ENCODE data around the gene ATG13. TPM values are rescaled to one million over a fixed set of nuclear protein-coding genes. Genes with fewer than 3 reads are reported as not detected.

ATG13 gene
- total RNA-seq, 5 donors from 2014 or later (not counting 1 experiment from before 2014, with no cell fraction given): 91.8 to 115 (median 102) TPM

- Mint-ChIP-seq H3K27ac (no peak overlapping the region), H3K4me1 (peaks cover 0 to 5% (median 5%) of the 10 kb centered on the region in 3 donors), H3K36me3 (peaks cover 9% of the 10 kb centered on the region), H3K4me3 (no peak overlapping the region), H3K27me3 (no peaks in the 10 kb centered on the region), H3K9me3 (no peaks in the 10 kb centered on the region)
- no peak for DNase-seq
- Histone ChIP-seq H3K9me3 (no peaks in the 10 kb centered on the region), H3K27ac (ENCODE audit: low read length) (no peak overlapping the region), H3K27me3 (replicated peaks in 1 of 2; ENCODE audit: control insufficient read depth in 2 of 2, extremely low read depth in 1 of 2, insufficient read depth in 2 of 2, low read length in 1 of 2) (no peaks in the 10 kb centered on the region), H3K4me1 (ENCODE audit: control insufficient read depth in 1 of 2, extremely low read depth in 1 of 2, insufficient read depth in 2 of 2, low read length in 2 of 2) (no peaks in the 10 kb centered on the region), H3K36me3 (ENCODE audit: control insufficient read depth in 2 of 2, extremely low read depth in 1 of 2, insufficient read depth in 1 of 2, low read length in 1 of 2) (peaks cover 3 to 6% of the 10 kb centered on the region in 2 donors), H3K4me3 (ENCODE audit: control insufficient read depth in 1 of 2, extremely low read depth in 1 of 2, low read length in 1 of 2) (no peak overlapping the region)
- WGBS (ENCODE audit: insufficient coverage): 97% methylated on average over 12 of the region's 15 CpGs
- ChIA-PET POLR2A (no interaction called here), CTCF (no interaction called here)
- ATAC-seq (replicated peaks in 1 of 4): no peak
These were observed 13.5 kb upstream of the ATG13 start for GRCh38 chr11:46603704-46604308.

GRCh38 chr11:46604796-46605195 is 12.6 kb upstream of the ATG13 start:
- CTCF ChIA-PET: no interaction called here
- H3K4me3 Mint-ChIP-seq: no peak overlapping the region

GRCh38 chr11:46607516-46607915 is 9.8 kb upstream of the ATG13 start:
- Mint-ChIP-seq H3K9me3 (no peaks in the 10 kb centered on the region), H3K27me3 (no peaks in the 10 kb centered on the region), H3K27ac (no peak overlapping the region), H3K36me3 (peaks cover 9% of the 10 kb centered on the region), H3K4me1 (peaks cover 0 to 12% (median 9%) of the 10 kb centered on the region in 3 donors), H3K4me3 (no peak overlapping the region)
- ATAC-seq (replicated peaks in 1 of 4) (no peak), DNase-seq (no peak)
- no peak overlapping the region for H3K27ac ChIP-seq (ENCODE audit: low read length)
- POLR2A ChIA-PET: no interaction called here
- no peaks in the 10 kb centered on the region for H3K9me3 ChIP-seq
- CTCF ChIA-PET: interaction anchor here in 1 of 2 donors (0.7 kb wide), 2 partner anchors 9 to 953 kb away, joined by 3 to 4 read pairs; no protein-coding TSS in a partner anchor
- no peaks in the 10 kb centered on the region for H3K4me1 ChIP-seq (ENCODE audit: control insufficient read depth in 1 of 2, extremely low read depth in 1 of 2, insufficient read depth in 2 of 2, low read length in 2 of 2)
- no CpG with 5 or more reads among the region's 1 CpG for WGBS (ENCODE audit: insufficient coverage)
- peaks cover 3 to 6% of the 10 kb centered on the region in 2 donors for H3K36me3 ChIP-seq (ENCODE audit: control insufficient read depth in 2 of 2, extremely low read depth in 1 of 2, insufficient read depth in 1 of 2, low read length in 1 of 2)
- no peak overlapping the region for H3K4me3 ChIP-seq (ENCODE audit: control insufficient read depth in 1 of 2, extremely low read depth in 1 of 2, low read length in 1 of 2)
- H3K27me3 ChIP-seq (replicated peaks in 1 of 2; ENCODE audit: control insufficient read depth in 2 of 2, extremely low read depth in 1 of 2, insufficient read depth in 2 of 2, low read length in 1 of 2): no peaks in the 10 kb centered on the region

More at GRCh38 chr11:46604796-46605195, 12.6 kb upstream of the ATG13 start:
- Mint-ChIP-seq H3K9me3 (no peaks in the 10 kb centered on the region), H3K27me3 (no peaks in the 10 kb centered on the region), H3K36me3 (peaks cover 9% of the 10 kb centered on the region), H3K27ac (no peak overlapping the region), H3K4me1 (peaks cover 0 to 5% (median 5%) of the 10 kb centered on the region in 3 donors)
- Histone ChIP-seq H3K27me3 (replicated peaks in 1 of 2; ENCODE audit: control insufficient read depth in 2 of 2, extremely low read depth in 1 of 2, insufficient read depth in 2 of 2, low read length in 1 of 2) (no peaks in the 10 kb centered on the region), H3K27ac (ENCODE audit: low read length) (no peak overlapping the region), H3K4me3 (ENCODE audit: control insufficient read depth in 1 of 2, extremely low read depth in 1 of 2, low read length in 1 of 2) (no peak overlapping the region), H3K36me3 (ENCODE audit: control insufficient read depth in 2 of 2, extremely low read depth in 1 of 2, insufficient read depth in 1 of 2, low read length in 1 of 2) (peaks cover 3 to 6% of the 10 kb centered on the region in 2 donors), H3K9me3 (no peaks in the 10 kb centered on the region), H3K4me1 (ENCODE audit: control insufficient read depth in 1 of 2, extremely low read depth in 1 of 2, insufficient read depth in 2 of 2, low read length in 2 of 2) (no peaks in the 10 kb centered on the region)
- DNase-seq (no peak), ATAC-seq (replicated peaks in 1 of 4) (no peak)
- POLR2A ChIA-PET: interaction anchor here in 1 of 2 donors (0.6 kb wide), 1 partner anchor 14 kb away, joined by 6 read pairs; no protein-coding TSS in a partner anchor
- no CpG with 5 or more reads among the region's 1 CpG for WGBS (ENCODE audit: insufficient coverage)

- Histone ChIP-seq H3K27me3 (replicated peaks in 1 of 2; ENCODE audit: control insufficient read depth in 2 of 2, extremely low read depth in 1 of 2, insufficient read depth in 2 of 2, low read length in 1 of 2) (no peaks in the 10 kb centered on the region), H3K27ac (ENCODE audit: low read length) (no peak overlapping the region), H3K4me3 (ENCODE audit: control insufficient read depth in 1 of 2, extremely low read depth in 1 of 2, low read length in 1 of 2) (no peak overlapping the region), H3K4me1 (ENCODE audit: control insufficient read depth in 1 of 2, extremely low read depth in 1 of 2, insufficient read depth in 2 of 2, low read length in 2 of 2) (no peaks in the 10 kb centered on the region), H3K9me3 (no peaks in the 10 kb centered on the region), H3K36me3 (ENCODE audit: control insufficient read depth in 2 of 2, extremely low read depth in 1 of 2, insufficient read depth in 1 of 2, low read length in 1 of 2) (no peaks in the 10 kb centered on the region)
- no CpG with 5 or more reads among the region's 6 CpGs for WGBS (ENCODE audit: insufficient coverage)
- ATAC-seq (replicated peaks in 1 of 4): no peak
- POLR2A ChIA-PET: interaction anchor here in 1 of 2 donors (0.6 kb wide), 1 partner anchor 1003 kb away, joined by 5 read pairs; no protein-coding TSS in a partner anchor
- no peaks in the 10 kb centered on the region for H3K9me3 Mint-ChIP-seq
- peaks cover 3% of the 10 kb centered on the region for H3K36me3 Mint-ChIP-seq
- no peak overlapping the region for H3K4me3 Mint-ChIP-seq
- H3K27me3 Mint-ChIP-seq: no peaks in the 10 kb centered on the region
- no peak for DNase-seq
- peaks cover 0 to 12% (median 11%) of the 10 kb centered on the region in 3 donors for H3K4me1 Mint-ChIP-seq
- CTCF ChIA-PET: interaction anchor here in 1 of 2 donors (0.7 kb wide), 1 partner anchor 21 kb away, joined by 3 read pairs; no protein-coding TSS in a partner anchor
- no peak overlapping the region for H3K27ac Mint-ChIP-seq
These were observed 8.0 kb upstream of the ATG13 start for GRCh38 chr11:46609386-46609785.

- ChIA-PET CTCF (interaction anchor here (0.7 to 1.2 kb wide), 5 partner anchors 18 to 898 kb away, joined by 3 to 7 read pairs (median 3); partner anchors contain the start of gene AMBRA1 (in 1 of the 2)), POLR2A (interaction anchor here in 1 of 2 donors (0.6 to 0.7 kb wide), 2 partner anchors 50 to 57 kb away, joined by 4 to 8 read pairs; no protein-coding TSS in a partner anchor)
- DNase-seq: no peak
- Mint-ChIP-seq H3K27ac (no peak overlapping the region), H3K27me3 (no peaks in the 10 kb centered on the region), H3K9me3 (no peaks in the 10 kb centered on the region), H3K4me3 (no peak overlapping the region), H3K4me1 (peaks cover 14 to 27% (median 22%) of the 10 kb centered on the region in 3 donors), H3K36me3 (peaks cover 3% of the 10 kb centered on the region)
- Histone ChIP-seq H3K36me3 (ENCODE audit: control insufficient read depth in 2 of 2, extremely low read depth in 1 of 2, insufficient read depth in 1 of 2, low read length in 1 of 2) (no peaks in the 10 kb centered on the region), H3K27me3 (replicated peaks in 1 of 2; ENCODE audit: control insufficient read depth in 2 of 2, extremely low read depth in 1 of 2, insufficient read depth in 2 of 2, low read length in 1 of 2) (no peaks in the 10 kb centered on the region), H3K4me1 (ENCODE audit: control insufficient read depth in 1 of 2, extremely low read depth in 1 of 2, insufficient read depth in 2 of 2, low read length in 2 of 2) (peaks cover 3 to 5% of the 10 kb centered on the region in 2 experiments), H3K9me3 (no peaks in the 10 kb centered on the region), H3K4me3 (ENCODE audit: control insufficient read depth in 1 of 2, extremely low read depth in 1 of 2, low read length in 1 of 2) (no peak overlapping the region), H3K27ac (ENCODE audit: low read length) (no peak overlapping the region)
- peak in 1 of 4 experiments; percentile 40 for ATAC-seq (replicated peaks in 1 of 4)
- no CpG with 5 or more reads among the region's 5 CpGs for WGBS (ENCODE audit: insufficient coverage)
These were observed 5.6 kb upstream of the ATG13 start for GRCh38 chr11:46611526-46612304.

GRCh38 chr11:46612326-46612725 is 5.0 kb upstream of the ATG13 start:
- Mint-ChIP-seq H3K27ac (no peak overlapping the region), H3K27me3 (no peaks in the 10 kb centered on the region), H3K4me1 (peaks cover 15 to 29% (median 23%) of the 10 kb centered on the region in 3 donors), H3K9me3 (no peaks in the 10 kb centered on the region), H3K36me3 (peaks cover 3% of the 10 kb centered on the region), H3K4me3 (no peak overlapping the region)
- ChIA-PET CTCF (interaction anchor here (0.6 to 0.7 kb wide), 7 partner anchors 75 to 898 kb away, joined by 3 to 7 read pairs (median 4); no protein-coding TSS in a partner anchor), POLR2A (interaction anchor here in 1 of 2 donors (0.6 to 0.7 kb wide), 3 partner anchors 22 to 72 kb away, joined by 3 to 7 read pairs (median 3); no protein-coding TSS in a partner anchor)
- no peak for ATAC-seq (replicated peaks in 1 of 4)
- Histone ChIP-seq H3K27me3 (replicated peaks in 1 of 2; ENCODE audit: control insufficient read depth in 2 of 2, extremely low read depth in 1 of 2, insufficient read depth in 2 of 2, low read length in 1 of 2) (no peaks in the 10 kb centered on the region), H3K4me3 (ENCODE audit: control insufficient read depth in 1 of 2, extremely low read depth in 1 of 2, low read length in 1 of 2) (no peak overlapping the region), H3K4me1 (ENCODE audit: control insufficient read depth in 1 of 2, extremely low read depth in 1 of 2, insufficient read depth in 2 of 2, low read length in 2 of 2) (peaks cover 3 to 5% of the 10 kb centered on the region in 2 experiments), H3K9me3 (no peaks in the 10 kb centered on the region), H3K27ac (ENCODE audit: low read length) (no peak overlapping the region), H3K36me3 (ENCODE audit: control insufficient read depth in 2 of 2, extremely low read depth in 1 of 2, insufficient read depth in 1 of 2, low read length in 1 of 2) (no peaks in the 10 kb centered on the region)
- DNase-seq: no peak
- WGBS (ENCODE audit: insufficient coverage): no CpG with 5 or more reads among the region's 2 CpGs
